NB4 (cell line): ENCODE data around the gene FBL.

Experiments used
- CTCF ChIP-seq: IDR thresholded peaks from one replicate; pipeline ENCODE4 v1.5.1; 2012; ENCODE audit warnings: low read depth, low read length
- POLR2A ChIP-seq: IDR thresholded peaks from 2 replicates; pipeline ENCODE4 v1.6.1; 2011; ENCODE audit warnings: mild to moderate bottlenecking; ENCODE audit not compliant: insufficient read length; ENCODE audit errors: extremely low read depth

- TF ChIP-seq CTCF (no peak), POLR2A (no peak)
These were observed 13.7 kb downstream of the FBL start for GRCh38 chr19:39832341-39833083.
